Hepatocyte (in vitro differentiated cells): ENCODE measurements around the gene TRAPPC12.

ENCODE experiments used
- CTCF ChIP-seq: fragments of 200-600 bp; sonication (generic); IDR thresholded peaks from 2 replicates; pipeline ENCODE4 v1.5.1; 2016; ENCODE audit warnings: antibody characterized with exemption, mild to moderate bottlenecking; ENCODE audit not compliant: poor library complexity
- EZH2 ChIP-seq: fragments of 200-600 bp; sonication (generic); IDR thresholded peaks from 2 replicates; pipeline ENCODE4 v1.6.1; 2016; ENCODE audit warnings: antibody characterized with exemption, mild to moderate bottlenecking, borderline replicate concordance
- EZH2phosphoT487 ChIP-seq: fragments of 200-600 bp; sonication (generic); IDR thresholded peaks from one replicate; pipeline ENCODE4 v1.6.1; 2018; ENCODE audit warnings: antibody characterized with exemption, mild to moderate bottlenecking, low read depth, moderate library complexity; ENCODE audit not compliant: unreplicated experiment, severe bottlenecking

- TF ChIP-seq CTCF (no peak), EZH2 (no peak), EZH2phosphoT487 (no peak)
Measured at GRCh38 chr2:3487432-3487831, 107.9 kb downstream of the TRAPPC12 start.
